Right lobe of liver (tissue), 4 donors: ENCODE data around the gene FGFR4.

Source experiments
- POLR2A ChIP-seq: fragments of 450-650 bp; IDR thresholded peaks from one replicate; pipeline ENCODE4 v1.6.1; 2017; ENCODE audit warnings: antibody characterized with exemption, mild to moderate bottlenecking
- TF ChIP-seq, protein P1 (sequence below), 4 donors: fragments of 200-600 bp in 3 of 4; fragments of 450-650 bp in 1 of 4; IDR thresholded peaks; one replicate each; pipeline versions ENCODE4 v1.5.1 to v1.8.0; 2016 to 2022; ENCODE audit warnings: antibody characterized with exemption in 4 of 4, mild to moderate bottlenecking in 2 of 4
- donor health status: DM: no; HTN: no; CAD: no.
- donor health status: DM: no; HTN: no; CAD: no.
- donor health status: DM: no; HTN: yes; CAD: no.

DNA sequence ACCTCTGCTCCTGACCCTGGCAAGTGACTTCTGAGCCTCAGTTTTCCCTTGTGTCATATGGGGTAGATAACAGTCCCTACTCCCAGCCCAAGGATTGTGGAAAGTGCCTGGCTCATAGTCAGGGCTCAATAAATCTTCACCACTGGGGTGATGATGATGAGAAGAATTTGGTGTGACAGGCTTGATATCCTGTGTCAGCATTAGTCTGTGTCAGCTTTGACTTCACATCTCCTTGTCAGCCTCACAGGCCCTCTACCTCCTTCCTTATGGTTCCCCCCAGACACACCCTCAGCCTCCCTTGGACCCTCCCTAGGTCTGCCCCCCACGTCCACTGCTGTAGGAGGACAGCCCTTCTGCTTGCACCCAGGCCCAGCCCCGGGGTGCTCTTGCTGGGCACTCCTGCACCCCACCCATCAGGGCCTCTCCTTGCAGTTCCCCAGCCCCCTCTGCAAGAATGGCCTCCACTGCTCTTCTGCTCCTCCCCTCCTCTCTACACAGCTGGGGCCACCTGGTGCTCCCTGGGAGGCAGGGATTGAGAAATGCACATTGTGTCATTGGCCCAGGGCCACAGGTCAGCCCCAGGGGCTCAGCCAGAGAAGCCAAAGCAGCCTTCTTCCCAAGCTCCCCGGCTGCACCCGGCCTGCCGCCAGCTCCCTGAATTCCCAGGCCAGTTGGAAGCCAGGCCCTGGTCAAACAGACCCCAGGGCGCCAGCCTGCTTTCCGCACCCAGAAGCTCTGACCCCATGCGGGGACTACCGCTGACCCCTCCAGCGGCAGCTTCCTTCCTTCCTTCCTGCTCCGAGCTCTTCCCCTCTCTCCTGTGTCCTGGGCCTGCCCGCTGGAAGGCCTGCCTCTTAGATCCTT lies 7.7 kb downstream of the FGFR4 start:
- TF ChIP-seq, protein P1, sequence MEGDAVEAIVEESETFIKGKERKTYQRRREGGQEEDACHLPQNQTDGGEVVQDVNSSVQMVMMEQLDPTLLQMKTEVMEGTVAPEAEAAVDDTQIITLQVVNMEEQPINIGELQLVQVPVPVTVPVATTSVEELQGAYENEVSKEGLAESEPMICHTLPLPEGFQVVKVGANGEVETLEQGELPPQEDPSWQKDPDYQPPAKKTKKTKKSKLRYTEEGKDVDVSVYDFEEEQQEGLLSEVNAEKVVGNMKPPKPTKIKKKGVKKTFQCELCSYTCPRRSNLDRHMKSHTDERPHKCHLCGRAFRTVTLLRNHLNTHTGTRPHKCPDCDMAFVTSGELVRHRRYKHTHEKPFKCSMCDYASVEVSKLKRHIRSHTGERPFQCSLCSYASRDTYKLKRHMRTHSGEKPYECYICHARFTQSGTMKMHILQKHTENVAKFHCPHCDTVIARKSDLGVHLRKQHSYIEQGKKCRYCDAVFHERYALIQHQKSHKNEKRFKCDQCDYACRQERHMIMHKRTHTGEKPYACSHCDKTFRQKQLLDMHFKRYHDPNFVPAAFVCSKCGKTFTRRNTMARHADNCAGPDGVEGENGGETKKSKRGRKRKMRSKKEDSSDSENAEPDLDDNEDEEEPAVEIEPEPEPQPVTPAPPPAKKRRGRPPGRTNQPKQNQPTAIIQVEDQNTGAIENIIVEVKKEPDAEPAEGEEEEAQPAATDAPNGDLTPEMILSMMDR (IDR thresholded peaks at IDR 0.05) = no peak
- no peak for TF ChIP-seq POLR2A
